Endothelial cell of umbilical vein (primary cell): ENCODE measurements around the gene ADA.

ENCODE experiments used
- EZH2 ChIP-seq: IDR thresholded peaks from 2 replicates; pipeline ENCODE4 v1.6.1; 2012; ENCODE audit warnings: borderline replicate concordance, low read depth, mild to moderate bottlenecking, moderate library complexity, low read length, inconsistent platforms; ENCODE audit not compliant: severe bottlenecking
- JUN ChIP-seq: IDR thresholded peaks from 2 replicates; pipeline ENCODE4 v1.6.1; 2011; ENCODE audit warnings: borderline replicate concordance, low read depth; ENCODE audit not compliant: insufficient read length, insufficient read depth
- MYC ChIP-seq: IDR thresholded peaks from one replicate; pipeline ENCODE4 v1.6.1; 2011; ENCODE audit warnings: mild to moderate bottlenecking, low read depth, low read length
- POLR2A ChIP-seq: IDR thresholded peaks from 2 replicates; pipeline ENCODE4 v1.6.1; 2012; ENCODE audit warnings: low read depth, mild to moderate bottlenecking, control low read depth, low read length
- POLR2AphosphoS5 ChIP-seq: IDR thresholded peaks from 2 replicates; pipeline ENCODE4 v1.6.1; 2012; ENCODE audit warnings: low read depth, mild to moderate bottlenecking, control low read depth, low read length, moderate library complexity; ENCODE audit not compliant: insufficient read depth
- TF ChIP-seq, protein P1 (sequence below), 2 donors: IDR thresholded peaks; 1 replicate in 1 of 2; 2 replicates in 1 of 2; pipeline ENCODE4 v1.5.1; 2011; ENCODE audit warnings: low read length in 2 of 2, mild to moderate bottlenecking in 2 of 2, moderate library complexity in 2 of 2, control low read depth in 1 of 2, inconsistent platforms in 1 of 2, low read depth in 1 of 2; ENCODE audit not compliant: insufficient read depth in 1 of 2; ENCODE audit errors: extremely low read depth in 1 of 2
- TF ChIP-seq, protein P2 (sequence below): IDR thresholded peaks from 2 replicates; pipeline ENCODE4 v1.6.1; 2011; ENCODE audit not compliant: insufficient read depth, insufficient read length

DNA sequence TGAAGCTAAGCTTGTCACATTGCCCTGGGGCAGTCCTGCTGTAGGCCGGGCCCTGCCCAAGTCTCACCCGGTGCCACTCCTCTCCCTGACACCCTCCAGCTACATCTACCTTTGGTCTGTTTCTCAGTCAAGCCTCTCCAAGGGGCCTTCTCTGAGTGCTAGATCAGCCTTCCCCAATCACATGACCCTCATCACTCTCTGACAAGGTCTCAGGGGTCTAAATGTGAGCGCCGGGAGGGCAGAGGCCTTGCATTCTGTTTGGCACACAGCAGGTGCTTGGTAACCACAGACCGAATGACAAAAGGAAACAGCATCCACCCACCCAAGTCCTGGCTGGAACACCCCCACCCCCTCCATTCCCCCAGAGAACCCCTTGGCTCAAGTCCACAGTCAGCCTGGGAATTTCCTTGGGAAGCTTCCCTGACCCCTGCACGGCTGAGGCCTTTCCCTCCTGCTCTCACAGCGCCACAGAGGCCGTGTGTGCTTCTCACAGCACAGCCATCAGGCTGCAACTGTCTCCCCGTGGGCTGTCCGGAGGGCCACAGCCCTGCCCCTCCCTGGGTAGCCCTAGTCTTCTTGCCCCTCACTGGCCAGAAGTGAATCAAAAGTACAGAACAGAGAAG, 36.2 kb downstream of the ADA start:
- TF ChIP-seq, protein P1, sequence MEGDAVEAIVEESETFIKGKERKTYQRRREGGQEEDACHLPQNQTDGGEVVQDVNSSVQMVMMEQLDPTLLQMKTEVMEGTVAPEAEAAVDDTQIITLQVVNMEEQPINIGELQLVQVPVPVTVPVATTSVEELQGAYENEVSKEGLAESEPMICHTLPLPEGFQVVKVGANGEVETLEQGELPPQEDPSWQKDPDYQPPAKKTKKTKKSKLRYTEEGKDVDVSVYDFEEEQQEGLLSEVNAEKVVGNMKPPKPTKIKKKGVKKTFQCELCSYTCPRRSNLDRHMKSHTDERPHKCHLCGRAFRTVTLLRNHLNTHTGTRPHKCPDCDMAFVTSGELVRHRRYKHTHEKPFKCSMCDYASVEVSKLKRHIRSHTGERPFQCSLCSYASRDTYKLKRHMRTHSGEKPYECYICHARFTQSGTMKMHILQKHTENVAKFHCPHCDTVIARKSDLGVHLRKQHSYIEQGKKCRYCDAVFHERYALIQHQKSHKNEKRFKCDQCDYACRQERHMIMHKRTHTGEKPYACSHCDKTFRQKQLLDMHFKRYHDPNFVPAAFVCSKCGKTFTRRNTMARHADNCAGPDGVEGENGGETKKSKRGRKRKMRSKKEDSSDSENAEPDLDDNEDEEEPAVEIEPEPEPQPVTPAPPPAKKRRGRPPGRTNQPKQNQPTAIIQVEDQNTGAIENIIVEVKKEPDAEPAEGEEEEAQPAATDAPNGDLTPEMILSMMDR (IDR thresholded peaks at IDR 0.05; ENCODE audit: extremely low read depth in 1 of 2, insufficient read depth in 1 of 2, low read depth in 1 of 2, low read length in 2 of 2), result no peak
- TF ChIP-seq POLR2AphosphoS5 (no peak), POLR2A (no peak), JUN (no peak), MYC (no peak), EZH2 (no peak)
- TF ChIP-seq, protein P2, sequence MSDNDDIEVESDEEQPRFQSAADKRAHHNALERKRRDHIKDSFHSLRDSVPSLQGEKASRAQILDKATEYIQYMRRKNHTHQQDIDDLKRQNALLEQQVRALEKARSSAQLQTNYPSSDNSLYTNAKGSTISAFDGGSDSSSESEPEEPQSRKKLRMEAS, result no peak
